K562 (cell line): ENCODE data around the gene SPTA1. TPM values are rescaled to one million over a fixed set of nuclear protein-coding genes. Genes with fewer than 3 reads are reported as not detected.

ENCODE experiments used
- FOXA1 ChIP-seq: fragments of 450-650 bp; IDR thresholded peaks from 2 replicates; pipeline ENCODE4 v1.6.1; 2016; ENCODE audit warnings: mild to moderate bottlenecking, borderline replicate concordance
- FOXA3 ChIP-seq, 2 experiments: fragments of 450-650 bp in 1 of 2; sonication (generic) in 1 of 2; formaldehyde crosslinking; IDR thresholded peaks in 1 of 2; conservative IDR thresholded peaks in 1 of 2; 2 replicates each; pipeline versions ENCODE4 v1.4.0 to v1.8.0; 2020 to 2022; ENCODE audit warnings: mild to moderate bottlenecking in 2 of 2, missing genetic modification reagents in 1 of 2
- GATA2 ChIP-seq: sonication (generic); formaldehyde crosslinking; IDR thresholded peaks from 2 replicates; pipeline ENCODE4 v1.4.0; 2020; ENCODE audit warnings: mild to moderate bottlenecking, missing genetic modification reagents
- HES1 ChIP-seq: fragments of 450-650 bp; IDR thresholded peaks from 2 replicates; pipeline ENCODE4 v1.6.1; 2016; ENCODE audit warnings: low read depth, mild to moderate bottlenecking, moderate library complexity
- MYC ChIP-seq, 2 experiments: fragments of 250-450 bp in 1 of 2; sonication (Bioruptor Pico) in 1 of 2; IDR thresholded peaks; 2 replicates each; pipeline versions ENCODE4 v1.5.1 to v1.6.1; 2012 to 2021; ENCODE audit warnings: low read depth in 2 of 2, borderline replicate concordance in 1 of 2, improper control_type of control experiment in 1 of 2, low read length in 1 of 2, mild to moderate bottlenecking in 1 of 2, moderate library complexity in 1 of 2
- POLR2B ChIP-seq: fragments of 450-650 bp; IDR thresholded peaks from 2 replicates; pipeline ENCODE4 v1.6.1; 2018; ENCODE audit warnings: low read depth; ENCODE audit not compliant: partially characterized antibody
- THRB ChIP-seq: fragments of 450-650 bp; formaldehyde crosslinking; conservative IDR thresholded peaks from 2 replicates; pipeline ENCODE4 v1.4.0; 2022; ENCODE audit warnings: mild to moderate bottlenecking, missing genetic modification characterization
- polyA plus RNA-seq, 8 experiments: library from polyadenylated mRNA; depleted of rRNA in 4 of 8; stranded (reverse) in 5 of 8; unstranded in 3 of 8; fragments of >200 nt; fragmentation: Nextera tagmentation in 2 of 8; fragmentation: Illumina TruSeq in 1 of 8; extraction: Ambion mirVana in 2 of 8; extraction: Trizol in 1 of 8; gene quantifications; 2 replicates each; pipeline versions ENCODE4 v1.2.1 to v1.2.3, GENCODE V29; 2011 to 2014; ENCODE audit warnings: inconsistent platforms in 1 of 8, missing spikeins in 1 of 8
- total RNA-seq, 7 experiments: library from RNA; depleted of rRNA in 6 of 7; stranded (reverse); fragments of >200 nt in 6 of 7; fragmentation: Illumina TruSeq in 2 of 7; extraction: Trizol in 2 of 7; gene quantifications; 2 replicates each; pipeline versions ENCODE4 v1.2.1 to v1.2.3, GENCODE V29; 2011 to 2021; ENCODE audit warnings: low replicate concordance in 1 of 7
- TF ChIP-seq, protein P1 (sequence below), 2 experiments: fragments of 450-650 bp in 1 of 2; sonication (generic) in 1 of 2; formaldehyde crosslinking in 1 of 2; IDR thresholded peaks in 1 of 2; conservative IDR thresholded peaks in 1 of 2; 2 replicates each; pipeline versions ENCODE4 v1.6.1 to v1.8.1; 2016 to 2023; ENCODE audit warnings: mild to moderate bottlenecking in 2 of 2, moderate library complexity in 2 of 2, inconsistent platforms in 1 of 2, missing genetic modification reagents in 1 of 2
- TF ChIP-seq, protein P2 (sequence below): fragments of 200-400 bp; formaldehyde crosslinking; IDR thresholded peaks from 2 replicates; pipeline ENCODE4 v1.6.1; 2017; ENCODE audit warnings: mild to moderate bottlenecking, low read depth, low read length, moderate library complexity

The SPTA1 gene
- total and polyA plus RNA-seq, 9 of the 15 experiments (the other 6 are each of a cell fraction or from before 2014, with no cell fraction given) = 11.0 to 62.1 (median 45.9) TPM

GRCh38 chr1:158686111-158687009 lies at the start of gene SPTA1 (continued):
- no peak for TF ChIP-seq FOXA1
- no peak for TF ChIP-seq FOXA3 (CRISPR knock-in tag; conservative IDR thresholded peaks at IDR 0.05 in 1 of 2, IDR thresholded peaks at IDR 0.05 in 1 of 2)
- TF ChIP-seq POLR2B = peak; percentile 74
- no peak for TF ChIP-seq THRB (CRISPR knock-in tag)
- TF ChIP-seq MYC (IDR thresholded peaks at IDR 0.05; ENCODE audit: low read depth, low read length) = no peak
- no peak for TF ChIP-seq MYC (CRISPR knock-in tag; IDR thresholded peaks at IDR 0.05; ENCODE audit: borderline replicate concordance, low read depth)
- no peak; the same call in 1 of the 2 replicates for TF ChIP-seq GATA2 (CRISPR knock-in tag)
- TF ChIP-seq, protein P1, sequence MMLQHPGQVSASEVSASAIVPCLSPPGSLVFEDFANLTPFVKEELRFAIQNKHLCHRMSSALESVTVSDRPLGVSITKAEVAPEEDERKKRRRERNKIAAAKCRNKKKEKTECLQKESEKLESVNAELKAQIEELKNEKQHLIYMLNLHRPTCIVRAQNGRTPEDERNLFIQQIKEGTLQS (IDR thresholded peaks at IDR 0.05) = peak; percentile 50
- TF ChIP-seq, protein P1 (CRISPR knock-in tag; conservative IDR thresholded peaks at IDR 0.05) = no peak
- TF ChIP-seq, protein P2, sequence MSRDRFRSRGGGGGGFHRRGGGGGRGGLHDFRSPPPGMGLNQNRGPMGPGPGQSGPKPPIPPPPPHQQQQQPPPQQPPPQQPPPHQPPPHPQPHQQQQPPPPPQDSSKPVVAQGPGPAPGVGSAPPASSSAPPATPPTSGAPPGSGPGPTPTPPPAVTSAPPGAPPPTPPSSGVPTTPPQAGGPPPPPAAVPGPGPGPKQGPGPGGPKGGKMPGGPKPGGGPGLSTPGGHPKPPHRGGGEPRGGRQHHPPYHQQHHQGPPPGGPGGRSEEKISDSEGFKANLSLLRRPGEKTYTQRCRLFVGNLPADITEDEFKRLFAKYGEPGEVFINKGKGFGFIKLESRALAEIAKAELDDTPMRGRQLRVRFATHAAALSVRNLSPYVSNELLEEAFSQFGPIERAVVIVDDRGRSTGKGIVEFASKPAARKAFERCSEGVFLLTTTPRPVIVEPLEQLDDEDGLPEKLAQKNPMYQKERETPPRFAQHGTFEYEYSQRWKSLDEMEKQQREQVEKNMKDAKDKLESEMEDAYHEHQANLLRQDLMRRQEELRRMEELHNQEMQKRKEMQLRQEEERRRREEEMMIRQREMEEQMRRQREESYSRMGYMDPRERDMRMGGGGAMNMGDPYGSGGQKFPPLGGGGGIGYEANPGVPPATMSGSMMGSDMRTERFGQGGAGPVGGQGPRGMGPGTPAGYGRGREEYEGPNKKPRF = no peak
- 0 out of 2 replicates have a peak, but pooled peaks have one; percentile 14 for TF ChIP-seq HES1
